Measurements from ENCODE around the gene ACOXL. TPM values are rescaled to one million over a fixed set of nuclear protein-coding genes. Genes with fewer than 3 reads are reported as not detected.
"Not testable (repeated sequence)": the region's sequence is repeated elsewhere in the genome, so short reads cannot be mapped to it uniquely, and the experiment has no call there.

ACOXL gene
- total RNA-seq, 1 donor from 2014 or later = 0.23 TPM

- FAIRE-seq (peak; percentile 74), DNase-seq (ENCODE audit: low read depth) (peak; percentile 87)
- Mint-ChIP-seq H3K4me3 (ENCODE audit: unreplicated experiment) (no peak overlapping the region), H3K4me1 (ENCODE audit: low read depth, unreplicated experiment) (peaks cover 11% of the 10 kb centered on the region), H3K27ac (ENCODE audit: unreplicated experiment) (peak overlapping the region; percentile 38), H3K9me3 (ENCODE audit: unreplicated experiment) (peaks cover 5% of the 10 kb centered on the region), H3K27me3 (ENCODE audit: low read depth, unreplicated experiment) (peaks cover 4% of the 10 kb centered on the region), H3K36me3 (ENCODE audit: low read depth, unreplicated experiment) (no peaks in the 10 kb centered on the region)
- Histone ChIP-seq H2AFZ (ENCODE audit: low read depth, low read length) (no peak overlapping the region), H3K4me3 (ENCODE audit: insufficient read depth, low read depth, low read length) (peak overlapping the region; percentile 14), H3K27me3 (ENCODE audit: insufficient read depth, low read length) (peaks cover 4% of the 10 kb centered on the region), H3K9ac (ENCODE audit: low read length) (peak overlapping the region; percentile 55), H3K4me1 (ENCODE audit: insufficient read depth, low read length) (peaks cover 23% of the 10 kb centered on the region), H3K79me2 (ENCODE audit: insufficient read depth, low read length) (no peaks in the 10 kb centered on the region), H3K27ac (ENCODE audit: low read depth, low read length) (peak overlapping the region; percentile 83), H3K36me3 (ENCODE audit: insufficient read depth, low read length) (no peaks in the 10 kb centered on the region), H4K20me1 (ENCODE audit: insufficient read depth, low read length) (no peaks in the 10 kb centered on the region), H3K4me2 (ENCODE audit: low read length) (peak overlapping the region; percentile 64), H3K9me3 (ENCODE audit: insufficient read depth, low read depth, low read length) (no peaks in the 10 kb centered on the region)
- TF ChIP-seq CTCF (IDR thresholded peaks at IDR 0.05; ENCODE audit: insufficient read depth, low read depth, low read length) (no peak), EZH2 (IDR thresholded peaks at IDR 0.05; ENCODE audit: insufficient read depth, low read length) (no peak)
These were observed 340.0 kb downstream of the ACOXL start for GRCh38 chr2:111072220-111072871.

- H3K9ac ChIP-seq (ENCODE audit: low read length); H3K4me1 Mint-ChIP-seq (ENCODE audit: low read depth, unreplicated experiment); H3K9me3 Mint-ChIP-seq (ENCODE audit: unreplicated experiment); H3K27me3 ChIP-seq (ENCODE audit: insufficient read depth, low read length); H3K36me3 Mint-ChIP-seq (ENCODE audit: low read depth, unreplicated experiment); H3K4me2 ChIP-seq (ENCODE audit: low read length); H3K4me1 ChIP-seq (ENCODE audit: insufficient read depth, low read length); H3K36me3 ChIP-seq (ENCODE audit: insufficient read depth, low read length); H2AFZ ChIP-seq (ENCODE audit: low read depth, low read length); H3K27ac ChIP-seq (ENCODE audit: low read depth, low read length); FAIRE-seq; H3K27ac Mint-ChIP-seq (ENCODE audit: unreplicated experiment); H3K4me3 Mint-ChIP-seq (ENCODE audit: unreplicated experiment); H3K27me3 Mint-ChIP-seq (ENCODE audit: low read depth, unreplicated experiment); DNase-seq (ENCODE audit: low read depth); H3K9me3 ChIP-seq (ENCODE audit: insufficient read depth, low read depth, low read length); H4K20me1 ChIP-seq (ENCODE audit: insufficient read depth, low read length); H3K79me2 ChIP-seq (ENCODE audit: insufficient read depth, low read length); H3K4me3 ChIP-seq (ENCODE audit: insufficient read depth, low read depth, low read length): not testable (repeated sequence)
These were observed 350.3 kb downstream of the ACOXL start for GRCh38 chr2:111082659-111083058.

- DNase-seq (ENCODE audit: low read depth) = no peak
- H3K4me1 Mint-ChIP-seq (ENCODE audit: low read depth, unreplicated experiment) = no peaks in the 10 kb centered on the region
- no peaks in the 10 kb centered on the region for H3K36me3 Mint-ChIP-seq (ENCODE audit: low read depth, unreplicated experiment)
- no peaks in the 10 kb centered on the region for H3K4me1 ChIP-seq (ENCODE audit: insufficient read depth, low read length)
- H3K27me3 ChIP-seq (ENCODE audit: insufficient read depth, low read length) = peaks cover 32% of the 10 kb centered on the region
- no peaks in the 10 kb centered on the region for H3K36me3 ChIP-seq (ENCODE audit: insufficient read depth, low read length)
- no peaks in the 10 kb centered on the region for H3K79me2 ChIP-seq (ENCODE audit: insufficient read depth, low read length)
- H3K9ac ChIP-seq (ENCODE audit: low read length) = no peak overlapping the region
- peaks cover 3% of the 10 kb centered on the region for H3K9me3 Mint-ChIP-seq (ENCODE audit: unreplicated experiment)
- no peaks in the 10 kb centered on the region for H4K20me1 ChIP-seq (ENCODE audit: insufficient read depth, low read length)
- no peaks in the 10 kb centered on the region for H3K9me3 ChIP-seq (ENCODE audit: insufficient read depth, low read depth, low read length)
- no peak overlapping the region for H3K27ac Mint-ChIP-seq (ENCODE audit: unreplicated experiment)
- H3K4me2 ChIP-seq (ENCODE audit: low read length) = no peak overlapping the region
- H3K4me3 ChIP-seq (ENCODE audit: insufficient read depth, low read depth, low read length) = no peak overlapping the region
- no peak overlapping the region for H2AFZ ChIP-seq (ENCODE audit: low read depth, low read length)
- no peak for TF ChIP-seq CTCF (IDR thresholded peaks at IDR 0.05; ENCODE audit: insufficient read depth, low read depth, low read length)
- no peak for TF ChIP-seq EZH2 (IDR thresholded peaks at IDR 0.05; ENCODE audit: insufficient read depth, low read length)
- no peak overlapping the region for H3K27ac ChIP-seq (ENCODE audit: low read depth, low read length)
- H3K4me3 Mint-ChIP-seq (ENCODE audit: unreplicated experiment) = no peak overlapping the region
- FAIRE-seq = no peak
- peaks cover 14% of the 10 kb centered on the region for H3K27me3 Mint-ChIP-seq (ENCODE audit: low read depth, unreplicated experiment)
These were observed 359.4 kb downstream of the ACOXL start for GRCh38 chr2:111091811-111092211.

All from astrocyte (in vitro differentiated cells and primary cell).